Aortic smooth muscle cell (primary cell): ENCODE data around the gene SLC17A8. TPM values are rescaled to one million over a fixed set of nuclear protein-coding genes. Genes with fewer than 3 reads are reported as not detected.

Experiments
- total RNA-seq: library from RNA; depleted of rRNA; stranded (reverse); fragments of >200 nt; gene quantifications from 2 replicates; pipeline ENCODE4 v1.2.3, GENCODE V29; 2014

Gene SLC17A8
- not detected in 2 replicates for total RNA-seq

GRCh38 chr12:100356644-100357223 lies at the start of gene SLC17A8:
SLC17A8 (plus strand) TSS chr12:100357074; CDS start chr12:100357392, 318 bp downstream.

Other genes with a start within 250 kb of the SLC17A8 start
- gene BLTP3B, start 214.2 kb upstream of the SLC17A8 start, total RNA-seq: 51.1 and 51.7 TPM in 2 replicates
- gene ACTR6, start 156.3 kb upstream of the SLC17A8 start, total RNA-seq: 12.6 and 14.4 TPM in 2 replicates
- gene DEPDC4, start 90.0 kb upstream of the SLC17A8 start, total RNA-seq: 0.75 and 1.6 TPM in 2 replicates
- gene SCYL2, start 89.9 kb upstream of the SLC17A8 start, total RNA-seq: 30.8 and 35.3 TPM in 2 replicates
- gene NR1H4, start 116.8 kb downstream of the SLC17A8 start, total RNA-seq: not detected in 2 replicates
- gene GAS2L3, start 216.6 kb downstream of the SLC17A8 start, total RNA-seq: 17.7 and 19.3 TPM in 2 replicates